ENCODE data around the gene TBKBP1. TPM values are rescaled to one million over a fixed set of nuclear protein-coding genes. Genes with fewer than 3 reads are reported as not detected.

Gene TBKBP1
- total RNA-seq, 1 experiment from 2014 or later: 33.2 TPM

DNA sequence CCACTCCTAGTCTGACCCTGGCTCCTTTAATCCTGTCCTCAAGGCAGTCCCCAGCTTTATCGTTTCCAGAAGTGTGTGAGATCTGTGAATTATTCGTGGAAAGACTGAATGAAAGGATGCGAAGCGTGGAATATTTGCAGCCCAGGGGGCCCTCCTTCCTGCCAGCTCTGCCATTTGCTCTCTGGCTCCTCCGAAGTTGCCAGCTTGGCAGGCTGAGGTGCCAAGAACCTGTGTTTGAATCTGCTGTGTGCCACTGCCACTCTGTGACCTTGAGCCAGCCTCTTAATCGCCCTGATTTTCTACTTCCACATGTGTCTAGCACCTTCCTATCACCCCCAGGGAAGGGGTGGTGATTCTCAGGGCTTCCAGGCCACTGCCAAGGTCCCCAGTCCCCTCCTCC, 10.8 kb downstream of the TBKBP1 start:
- Histone ChIP-seq H3K27me3 (ENCODE audit: insufficient read depth, low read length) (no peaks in the 10 kb centered on the region), H3K27ac (ENCODE audit: insufficient read length, low read depth, low read length) (no peak overlapping the region), H4K20me1 (ENCODE audit: control insufficient read depth, insufficient read depth, insufficient read length) (no peaks in the 10 kb centered on the region), H3K9ac (ENCODE audit: extremely low read depth, insufficient read length, low read length) (no peak overlapping the region), H3K4ac (ENCODE audit: low read depth, low read length) (no peak overlapping the region), H3K79me2 (ENCODE audit: insufficient read depth, low read length) (no peaks in the 10 kb centered on the region), H2BK20ac (ENCODE audit: low read depth, low read length, poor library complexity, severe bottlenecking) (no peak overlapping the region), H3K79me1 (ENCODE audit: insufficient read depth, low read depth, low read length, poor library complexity, severe bottlenecking) (no peaks in the 10 kb centered on the region), H3K23me2 (ENCODE audit: insufficient read length, low read depth, low read length, poor library complexity, severe bottlenecking) (no peaks in the 10 kb centered on the region), H3K4me2 (ENCODE audit: insufficient read depth, insufficient read length, low read length) (no peak overlapping the region), H2BK12ac (ENCODE audit: insufficient read length, low read depth, low read length) (no peak overlapping the region), H4K8ac (replicated peaks; ENCODE audit: insufficient read length, low read depth, low read length) (no peak overlapping the region), H2BK5ac (ENCODE audit: insufficient read length, low read length) (no peak overlapping the region), H3K18ac (ENCODE audit: insufficient read length, low read depth, low read length) (no peak overlapping the region), H2BK15ac (ENCODE audit: low read depth, low read length) (no peak overlapping the region), H3K9me3 (ENCODE audit: control insufficient read depth, low read depth, low read length) (no peaks in the 10 kb centered on the region), H3K23ac (ENCODE audit: insufficient read length, low read depth, low read length) (no peak overlapping the region), H4K5ac (ENCODE audit: insufficient read length, low read depth, low read length) (no peak overlapping the region), H2AK5ac (ENCODE audit: insufficient read length, low read length) (no peak overlapping the region), H3K4me1 (ENCODE audit: insufficient read depth, low read length) (no peaks in the 10 kb centered on the region), H2BK120ac (ENCODE audit: low read depth, low read length, poor library complexity, severe bottlenecking) (no peak overlapping the region), H3K14ac (ENCODE audit: insufficient read depth, low read length) (no peak overlapping the region), H3K56ac (ENCODE audit: insufficient read length, low read depth, low read length) (no peak overlapping the region), H4K91ac (ENCODE audit: insufficient read length, low read depth, low read length) (no peak overlapping the region), H2AFZ (ENCODE audit: low read length) (no peak overlapping the region), H3T11ph (ENCODE audit: low read length) (no peak overlapping the region)
- TF ChIP-seq, protein P1, sequence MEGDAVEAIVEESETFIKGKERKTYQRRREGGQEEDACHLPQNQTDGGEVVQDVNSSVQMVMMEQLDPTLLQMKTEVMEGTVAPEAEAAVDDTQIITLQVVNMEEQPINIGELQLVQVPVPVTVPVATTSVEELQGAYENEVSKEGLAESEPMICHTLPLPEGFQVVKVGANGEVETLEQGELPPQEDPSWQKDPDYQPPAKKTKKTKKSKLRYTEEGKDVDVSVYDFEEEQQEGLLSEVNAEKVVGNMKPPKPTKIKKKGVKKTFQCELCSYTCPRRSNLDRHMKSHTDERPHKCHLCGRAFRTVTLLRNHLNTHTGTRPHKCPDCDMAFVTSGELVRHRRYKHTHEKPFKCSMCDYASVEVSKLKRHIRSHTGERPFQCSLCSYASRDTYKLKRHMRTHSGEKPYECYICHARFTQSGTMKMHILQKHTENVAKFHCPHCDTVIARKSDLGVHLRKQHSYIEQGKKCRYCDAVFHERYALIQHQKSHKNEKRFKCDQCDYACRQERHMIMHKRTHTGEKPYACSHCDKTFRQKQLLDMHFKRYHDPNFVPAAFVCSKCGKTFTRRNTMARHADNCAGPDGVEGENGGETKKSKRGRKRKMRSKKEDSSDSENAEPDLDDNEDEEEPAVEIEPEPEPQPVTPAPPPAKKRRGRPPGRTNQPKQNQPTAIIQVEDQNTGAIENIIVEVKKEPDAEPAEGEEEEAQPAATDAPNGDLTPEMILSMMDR (conservative IDR thresholded peaks at IDR 0.05): no peak
- peaks cover 0 to 15% (median 2%) of the 10 kb centered on the region in 3 experiments; a peak in 2 of 7 replicates for H3K36me3 Mint-ChIP-seq (ENCODE audit: insufficient read depth in 1 of 3, low read depth in 3 of 3)
- peaks cover 3 to 27% of the 10 kb centered on the region in 2 experiments; a peak in 2 of 4 replicates for H3K4me1 Mint-ChIP-seq
- no peak for DNase-seq
- no peak overlapping the region for H3K4me3 Mint-ChIP-seq
- WGBS (ENCODE audit: extremely low coverage, insufficient read length, low lambda C conversion rate): no CpG with 5 or more reads among the region's 6 CpGs
- H3K27ac Mint-ChIP-seq: peak overlapping the region in 2 of 3 experiments; percentile 2 to 50; a peak in 3 of 7 replicates
- no peaks in the 10 kb centered on the region; the same call in 1 of the 2 replicates for H3K27me3 Mint-ChIP-seq (ENCODE audit: low read depth)
- H3K9me3 Mint-ChIP-seq: no peaks in the 10 kb centered on the region

Measured in H9 (cell line).